ENCODE data around the gene CCDC40. TPM values are rescaled to one million over a fixed set of nuclear protein-coding genes. Genes with fewer than 3 reads are reported as not detected.

The CCDC40 gene
- total and polyA plus RNA-seq, 9 of the 15 experiments (the other 6 are each of a cell fraction or from before 2014, with no cell fraction given): 0.07 to 0.33 TPM; not detected in 7

- TF ChIP-seq USF1 (CRISPR knock-in tag; IDR thresholded peaks at IDR 0.05) (peak; percentile 76), EP300 (IDR thresholded peaks at IDR 0.05; ENCODE audit: low read length) (no peak), GATAD2B (IDR thresholded peaks at IDR 0.05; ENCODE audit: borderline replicate concordance) (no peak), ZNF263 (CRISPR knock-in tag; IDR thresholded peaks at IDR 0.05; ENCODE audit: borderline replicate concordance) (peak; percentile 96), CEBPG (CRISPR knock-in tag; IDR thresholded peaks at IDR 0.05) (peak; percentile 55; the same call in 1 of the 2 replicates), CEBPG (tag; conservative IDR thresholded peaks at IDR 0.05 in 1 of 2, IDR thresholded peaks at IDR 0.05 in 1 of 2) (peak; percentile 85 to 90), USF2 (CRISPR knock-in tag; IDR thresholded peaks at IDR 0.05) (peak; percentile 71), POLR2G (IDR thresholded peaks at IDR 0.05; ENCODE audit: low read depth, low read length) (peak; percentile 59), E2F4 (CRISPR knock-in tag; IDR thresholded peaks at IDR 0.05; ENCODE audit: low read depth) (no peak), FOXJ2 (tag; IDR thresholded peaks at IDR 0.05) (no peak), L3MBTL2 (IDR thresholded peaks at IDR 0.05) (peak; percentile 89), ATF1 (CRISPR knock-in tag; IDR thresholded peaks at IDR 0.05) (no peak), ATF1 (tag; IDR thresholded peaks at IDR 0.05) (0 out of 2 replicates have a peak, but pooled peaks have one; percentile 9), FOXA3 (CRISPR knock-in tag; conservative IDR thresholded peaks at IDR 0.05 in 1 of 2, IDR thresholded peaks at IDR 0.05 in 1 of 2) (no peak), TRIM24 (IDR thresholded peaks at IDR 0.05) (no peak), EP400 (IDR thresholded peaks at IDR 0.05) (peak; percentile 61; the same call in 1 of the 2 replicates), JUND (IDR thresholded peaks at IDR 0.05; ENCODE audit: borderline replicate concordance, low read depth, low read length) (peak; percentile 34; the same call in 1 of the 2 replicates), JUND (tag; IDR thresholded peaks at IDR 0.05; ENCODE audit: borderline replicate concordance, low read depth, low read length) (0 out of 3 replicates have a peak, but pooled peaks have one; percentile 20), KLF1 (tag; IDR thresholded peaks at IDR 0.05) (no peak), ATF3 (IDR thresholded peaks at IDR 0.05) (peak; percentile 78), ATF3 (CRISPR knock-in tag; conservative IDR thresholded peaks at IDR 0.05) (no peak), MITF (IDR thresholded peaks at IDR 0.05) (no peak), ZEB2 (IDR thresholded peaks at IDR 0.05) (0 out of 2 replicates have a peak, but pooled peaks have one; percentile 23)
Measured at GRCh38 chr17:79993390-79994227, 42.8 kb upstream of the CCDC40 start (continued).

All from K562 (cell line).